Hematopoietic multipotent progenitor cell treated with erythropoietin and hydrocortisone succinate and interleukin-3 and kit ligand, for 15 days (in vitro differentiated cells): Measurements from ENCODE around the gene ZBTB42.

Experiments
- DNase-seq: peaks from one replicate; pipeline ENCODE4 v3.0.0-alpha.2; 2015; ENCODE audit warnings: low spot score

The ZBTB42 gene

DNA sequence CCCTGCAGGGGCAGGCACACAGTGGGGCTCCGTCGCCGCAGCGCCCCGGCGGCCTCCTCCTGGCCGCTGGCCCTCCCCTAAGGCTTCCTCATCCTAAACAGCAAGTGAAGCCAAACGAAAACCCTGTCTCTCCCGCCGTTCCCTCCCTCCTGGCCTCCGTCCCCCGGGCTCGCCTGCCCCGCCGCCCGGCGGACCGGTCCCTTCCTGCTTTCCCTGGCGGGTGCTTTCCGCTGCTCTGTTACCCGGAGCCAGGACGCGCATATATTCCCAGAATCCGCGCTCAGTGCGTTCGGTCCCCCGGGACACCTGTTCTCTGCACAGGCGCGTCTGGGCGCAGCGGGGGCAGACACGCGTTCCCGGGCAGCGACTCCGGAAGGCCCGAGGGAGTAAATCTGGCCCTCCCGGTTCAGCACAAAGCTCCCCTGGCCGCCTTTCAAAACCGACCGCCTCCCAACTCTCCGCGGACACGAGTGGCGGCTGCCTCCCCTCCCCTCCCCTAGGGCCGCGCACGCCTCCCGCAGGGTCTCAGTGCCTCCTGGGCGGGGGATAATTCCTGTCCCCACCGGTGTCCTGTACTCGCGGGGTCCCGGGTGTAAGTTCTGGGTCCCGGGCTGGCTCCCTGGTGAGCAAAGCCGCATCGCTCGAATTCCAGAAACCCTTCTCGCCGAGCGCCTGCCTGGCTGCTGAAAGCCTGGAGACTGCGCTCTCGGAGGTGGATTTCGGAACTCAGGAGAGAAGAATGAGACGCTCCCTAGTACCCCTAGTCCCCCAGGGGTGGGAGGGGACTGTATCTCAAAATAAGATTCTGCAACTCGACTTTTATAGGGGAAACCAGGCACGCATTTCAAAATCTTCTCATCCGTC is 42.8 kb downstream of the ZBTB42 start:
- no peak for DNase-seq

DNA sequence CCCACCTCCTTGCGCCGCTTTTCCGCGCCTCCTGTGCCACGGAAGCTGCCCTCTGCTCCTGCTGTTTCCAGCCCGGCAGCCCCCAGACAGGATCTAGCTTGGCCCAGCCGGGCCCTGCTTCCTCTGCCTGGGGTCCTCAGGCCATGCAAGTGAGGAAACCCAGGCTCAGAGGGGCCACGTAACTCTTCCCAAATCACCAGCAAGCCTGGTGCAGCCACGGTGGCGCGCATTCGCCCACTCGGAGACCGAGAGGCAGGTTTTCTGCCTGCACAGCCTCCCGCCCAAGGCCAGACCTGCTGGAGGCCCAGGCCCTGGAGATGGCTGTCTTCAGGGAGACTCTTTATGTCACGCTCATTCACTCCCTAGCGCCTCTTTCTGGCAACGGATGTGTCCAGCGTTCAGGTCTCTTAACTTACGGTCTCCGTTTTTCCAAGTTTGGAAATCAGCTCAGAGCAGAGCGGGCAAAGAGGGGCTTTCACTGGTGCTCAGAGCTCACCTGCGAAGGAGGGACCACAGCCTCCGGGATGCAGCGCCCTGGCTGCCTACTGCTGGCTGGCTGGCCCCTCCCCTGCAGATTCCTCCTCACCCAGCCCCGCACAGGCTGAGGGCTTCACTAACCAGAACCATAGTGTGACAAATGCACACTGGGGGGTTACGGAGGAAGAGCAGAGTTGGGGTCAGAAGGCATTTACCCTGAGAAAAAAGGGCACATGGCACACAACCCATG is 43.6 kb downstream of the ZBTB42 start:
- no peak for DNase-seq

DNA sequence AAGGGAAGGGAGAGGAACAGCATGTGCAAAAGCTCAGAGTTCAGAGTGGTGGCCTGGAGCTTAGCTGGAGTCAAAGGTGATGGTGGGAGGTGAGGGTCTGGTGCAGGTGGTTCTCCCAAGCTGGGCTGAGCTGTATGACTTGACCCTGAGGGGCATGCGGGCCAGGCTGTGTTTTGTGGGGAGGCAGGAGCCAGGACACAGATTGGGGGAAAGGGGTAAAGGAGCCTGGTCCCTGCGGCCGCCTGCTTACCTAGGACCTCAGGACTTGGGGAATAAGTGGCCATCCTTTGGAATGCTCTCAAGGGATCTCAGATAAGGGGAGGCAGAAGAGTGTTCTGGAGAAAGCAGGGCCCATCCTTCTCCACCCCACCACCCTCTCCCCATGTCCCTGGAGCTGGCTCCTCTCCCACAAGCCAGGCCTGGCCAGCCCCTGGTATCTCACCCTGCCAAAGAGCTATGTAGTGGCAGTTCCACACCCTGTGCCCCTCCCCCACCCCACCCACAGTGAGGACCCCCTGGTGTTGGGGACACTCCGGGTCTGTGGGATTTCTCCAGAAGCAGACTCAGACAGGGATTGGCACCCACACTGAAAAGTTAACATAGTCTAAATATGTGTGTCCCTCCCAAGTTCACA is 44.2 kb downstream of the ZBTB42 start:
- DNase-seq = no peak

DNA sequence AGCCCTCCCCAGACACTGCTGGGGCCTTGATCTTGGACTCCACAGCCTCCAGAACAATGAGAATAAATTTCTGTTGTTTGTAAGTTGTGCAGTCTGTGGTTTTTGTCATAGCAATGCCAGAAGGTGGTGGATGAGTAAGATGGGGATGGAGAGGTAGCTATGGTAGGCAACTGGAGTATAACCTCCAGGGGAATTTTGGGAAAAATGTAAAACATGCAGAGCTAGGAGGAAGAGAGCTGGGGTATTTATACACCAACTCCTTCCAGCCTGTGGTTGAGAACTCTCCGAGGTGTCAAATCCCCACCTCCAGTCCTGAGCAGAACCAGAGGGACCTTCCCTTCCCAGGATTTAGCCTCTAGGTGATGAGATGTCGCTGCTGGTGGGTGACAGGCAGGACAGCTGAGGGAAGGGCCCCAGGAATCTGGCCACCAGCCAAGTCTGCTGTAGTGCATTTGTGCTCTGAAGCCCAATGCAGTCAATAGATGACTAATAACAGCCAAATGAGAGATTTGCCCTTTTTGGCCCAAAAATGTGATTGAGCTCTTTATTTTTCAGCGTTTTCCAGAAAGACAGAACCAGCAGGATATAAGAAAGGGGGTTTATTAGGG is 45.0 kb downstream of the ZBTB42 start:
- DNase-seq = no peak

DNA sequence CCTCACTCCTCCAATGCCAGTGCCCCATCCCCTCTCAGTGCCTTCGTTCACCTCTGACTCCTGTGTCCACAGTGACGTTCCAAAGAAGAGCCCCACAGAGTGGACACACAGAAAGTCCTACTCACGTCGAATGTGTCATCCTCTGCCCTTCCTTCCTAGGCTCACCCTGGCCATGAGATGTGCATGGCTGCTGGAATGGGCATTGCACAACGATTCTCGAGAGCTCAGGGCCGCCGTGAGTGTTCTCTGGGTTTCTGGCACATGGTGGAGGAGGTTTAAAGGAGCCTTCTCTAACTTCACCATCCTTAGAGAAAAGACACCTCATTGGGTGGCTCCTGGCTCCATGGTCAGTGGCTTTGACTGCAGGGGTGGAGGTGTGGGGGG is 51.4 kb downstream of the ZBTB42 start:
- DNase-seq = no peak
